Measurements from ENCODE around the gene SCP2.

The SCP2 gene

GRCh38 chr1:53043271-53043670, 116.2 kb downstream of the SCP2 start:
- DNase-seq = no peak

GRCh38 chr1:53044926-53045325, 117.8 kb downstream of the SCP2 start:
- DNase-seq = no peak

- DNase-seq = no peak
Measured at GRCh38 chr1:53046930-53047329, 119.9 kb downstream of the SCP2 start.

- DNase-seq = no peak
Measured at GRCh38 chr1:53047737-53048736, 121.0 kb downstream of the SCP2 start.

- DNase-seq = no peak
Measured at GRCh38 chr1:53048960-53049573, 122.0 kb downstream of the SCP2 start.

- DNase-seq = no peak
Measured at GRCh38 chr1:53049574-53049967, 122.5 kb downstream of the SCP2 start.

- no peak for DNase-seq
Measured at GRCh38 chr1:53050310-53050709, 123.2 kb downstream of the SCP2 start.

GRCh38 chr1:53051676-53052075, 124.6 kb downstream of the SCP2 start:
- DNase-seq = no peak

- no peak for DNase-seq
Measured at GRCh38 chr1:53057127-53057526, 130.1 kb downstream of the SCP2 start.

- DNase-seq = no peak
Measured at GRCh38 chr1:53060579-53060978, 133.5 kb downstream of the SCP2 start.

- DNase-seq = no peak
Measured at GRCh38 chr1:53061123-53061858, 134.2 kb downstream of the SCP2 start.

- no peak for DNase-seq
Measured at GRCh38 chr1:53061859-53062707, 135.0 kb downstream of the SCP2 start, which contains the start of gene PODN. Gene PODN, plus strand, starts transcription at chr1:53062213. Its CDS starts 7,643 bp downstream, at chr1:53069856.

GRCh38 chr1:53062708-53063591, 135.9 kb downstream of the SCP2 start:
- DNase-seq = no peak

- DNase-seq = no peak
Measured at GRCh38 chr1:53063744-53064515, 136.9 kb downstream of the SCP2 start.

GRCh38 chr1:53065391-53065790, 138.3 kb downstream of the SCP2 start:
- DNase-seq = no peak

GRCh38 chr1:53066488-53066887, 139.4 kb downstream of the SCP2 start:
- DNase-seq = no peak

GRCh38 chr1:53066891-53067738, 140.0 kb downstream of the SCP2 start:
- DNase-seq = no peak

- DNase-seq = no peak
Measured at GRCh38 chr1:53067886-53068285, 140.8 kb downstream of the SCP2 start.

- DNase-seq = no peak
Measured at GRCh38 chr1:53068314-53069099, 141.4 kb downstream of the SCP2 start.
